Measurements from ENCODE around the gene PAX8. TPM values are rescaled to one million over a fixed set of nuclear protein-coding genes. Genes with fewer than 3 reads are reported as not detected.
A peak's percentile ranks its signal among the peaks of the same experiment; 100 is the strongest.

Gene PAX8
- total RNA-seq, 2 experiments from 2014 or later, result 0.36 to 0.52 TPM

GRCh38 chr2:113175042-113175628, 103.6 kb downstream of the PAX8 start:
- ATAC-seq (ENCODE audit: poor library complexity) (peak; percentile 53), DNase-seq (peak; percentile 39 to 91 (median 60))
- Mint-ChIP-seq H3K27ac (peak overlapping the region; percentile 93), H3K4me1 (ENCODE audit: low read depth) (peaks cover 78% of the 10 kb centered on the region), H3K4me3 (peak overlapping the region; percentile 92), H3K36me3 (ENCODE audit: low read depth) (peaks cover 54% of the 10 kb centered on the region), H3K9me3 (no peaks in the 10 kb centered on the region), H3K27me3 (peaks cover 5% of the 10 kb centered on the region)
- ChIA-PET CTCF (interaction anchor here (0.7 to 3.8 kb wide), 10 partner anchors 9 to 215 kb away, joined by 3 to 35 read pairs (median 6); no protein-coding TSS in a partner anchor), POLR2A (interaction anchor here (1.3 to 4.1 kb wide), 13 partner anchors 8 to 214 kb away, joined by 4 to 91 read pairs (median 11); no protein-coding TSS in a partner anchor)
- no peaks in the 10 kb centered on the region for H3K27me3 ChIP-seq (ENCODE audit: control insufficient read depth in 1 of 2, insufficient read depth in 2 of 2, low read length in 2 of 2)
- H3K9me3 ChIP-seq (ENCODE audit: control insufficient read depth in 1 of 2, insufficient read depth in 1 of 2, low read length in 2 of 2), result no peaks in the 10 kb centered on the region
- peaks cover 99% of the 10 kb centered on the region for H3K4me1 ChIP-seq (ENCODE audit: insufficient read depth, low read length)
- no peak for TF ChIP-seq CTCF (IDR thresholded peaks at IDR 0.05)
- intact Hi-C loops (cut with DNase I, micrococcal nuclease), result loop anchor here in 1 of 2 experiments (2.0 kb wide), 1 partner anchor 18 kb away; no protein-coding TSS in a partner anchor
- H3K36me3 ChIP-seq (ENCODE audit: insufficient read depth, low read length), result peaks cover 32% of the 10 kb centered on the region
- H3K27ac ChIP-seq (ENCODE audit: low read depth in 1 of 2, low read length in 2 of 2), result peak overlapping the region; percentile 62 to 88
- peak overlapping the region; percentile 86 for H3K4me3 ChIP-seq (ENCODE audit: low read length)

- Mint-ChIP-seq H3K9me3 (no peaks in the 10 kb centered on the region), H3K27me3 (peaks cover 5% of the 10 kb centered on the region), H3K4me3 (peak overlapping the region; percentile 92), H3K4me1 (ENCODE audit: low read depth) (peaks cover 77% of the 10 kb centered on the region), H3K36me3 (ENCODE audit: low read depth) (peaks cover 51% of the 10 kb centered on the region), H3K27ac (peak overlapping the region; percentile 93)
- Histone ChIP-seq H3K27ac (ENCODE audit: low read depth in 1 of 2, low read length in 2 of 2) (peak overlapping the region; percentile 62 to 88), H3K9me3 (ENCODE audit: control insufficient read depth in 1 of 2, insufficient read depth in 1 of 2, low read length in 2 of 2) (no peaks in the 10 kb centered on the region), H3K36me3 (ENCODE audit: insufficient read depth, low read length) (peaks cover 32% of the 10 kb centered on the region), H3K4me1 (ENCODE audit: insufficient read depth, low read length) (peaks cover 99% of the 10 kb centered on the region), H3K27me3 (ENCODE audit: control insufficient read depth in 1 of 2, insufficient read depth in 2 of 2, low read length in 2 of 2) (no peaks in the 10 kb centered on the region), H3K4me3 (ENCODE audit: low read length) (peak overlapping the region; percentile 86)
- ATAC-seq (ENCODE audit: poor library complexity) (no peak), DNase-seq (peak in 2 of 14 experiments; percentile 29 to 37)
- ChIA-PET POLR2A (interaction anchor here (0.7 to 4.1 kb wide), 19 partner anchors 9 to 582 kb away, joined by 3 to 91 read pairs (median 6); partner anchors contain the start of gene SLC35F5), CTCF (interaction anchor here (0.8 to 3.8 kb wide), 7 partner anchors 10 to 216 kb away, joined by 3 to 35 read pairs (median 8); no protein-coding TSS in a partner anchor)
- no peak for TF ChIP-seq CTCF (IDR thresholded peaks at IDR 0.05)
- intact Hi-C loops (cut with DNase I, micrococcal nuclease), result loop anchor here (2.0 to 5.0 kb wide), 2 partner anchors 18 to 182 kb away; no protein-coding TSS in a partner anchor
Measured at GRCh38 chr2:113174376-113174750, 104.4 kb downstream of the PAX8 start.

GRCh38 chr2:113173542-113174375, 105.0 kb downstream of the PAX8 start, which contains the start of gene PSD4:
TSS of gene PSD4 (plus strand) at chr2:113173971. CDS start at chr2:113182457, 8,486 bp downstream.
- peak within 1 kb of the TSS; percentile 92 for H3K4me3 Mint-ChIP-seq
- peaks cover 26% of the 10 kb centered on the region for H3K36me3 ChIP-seq (ENCODE audit: insufficient read depth, low read length)
- H3K4me1 ChIP-seq (ENCODE audit: insufficient read depth, low read length), result peaks cover 99% of the 10 kb centered on the region
- H3K27me3 ChIP-seq (ENCODE audit: control insufficient read depth in 1 of 2, insufficient read depth in 2 of 2, low read length in 2 of 2), result no peaks in the 10 kb centered on the region
- no peak for TF ChIP-seq CTCF (IDR thresholded peaks at IDR 0.05)
- intact Hi-C loops (cut with DNase I, micrococcal nuclease), result loop anchor here (2.0 to 5.0 kb wide), 2 partner anchors 17 to 181 kb away; no protein-coding TSS in a partner anchor
- H3K4me3 ChIP-seq (ENCODE audit: low read length), result peak within 1 kb of the TSS; percentile 86
- H3K9me3 Mint-ChIP-seq, result no peaks in the 10 kb centered on the region
- CTCF ChIA-PET, result interaction anchor here (0.8 to 3.8 kb wide), 6 partner anchors 10 to 217 kb away, joined by 3 to 35 read pairs (median 10); no protein-coding TSS in a partner anchor
- H3K27me3 Mint-ChIP-seq, result peaks cover 5% of the 10 kb centered on the region
- peaks cover 45% of the 10 kb centered on the region for H3K36me3 Mint-ChIP-seq (ENCODE audit: low read depth)
- ATAC-seq (ENCODE audit: poor library complexity) (peak; percentile 82), DNase-seq (peak; percentile 72 to 95 (median 85))
- peak within 1 kb of the TSS; percentile 93 for H3K27ac Mint-ChIP-seq
- peaks cover 76% of the 10 kb centered on the region for H3K4me1 Mint-ChIP-seq (ENCODE audit: low read depth)
- H3K9me3 ChIP-seq (ENCODE audit: control insufficient read depth in 1 of 2, insufficient read depth in 1 of 2, low read length in 2 of 2), result no peaks in the 10 kb centered on the region
- POLR2A ChIA-PET, result interaction anchor here (0.7 to 4.1 kb wide), 17 partner anchors 9 to 583 kb away, joined by 3 to 91 read pairs (median 7); partner anchors contain the start of gene SLC35F5
- H3K27ac ChIP-seq (ENCODE audit: low read depth in 1 of 2, low read length in 2 of 2), result peak within 1 kb of the TSS; percentile 62 to 88
